HCT116 (cell line): ENCODE results near the gene CASP10. TPM values are rescaled to one million over a fixed set of nuclear protein-coding genes. Genes with fewer than 3 reads are reported as not detected.

Experiments
- ATAC-seq: fragments of 200-7000 bp; cut with Tn5 transposase; 2 replicates; pipeline ENCODE4 v1.9.1; 2020; ENCODE audit warnings: mild to moderate bottlenecking, moderate library complexity
- BruUV-seq: library from RNA; stranded (reverse); fragments of 400-500 nt; replicated peaks from 2 replicates; lab custom pipeline; 2021; lab: Mats Ljungman, UMichigan
- CTCF ChIA-PET: fragments of 300-600 bp; sonication (Branson Sonifier 250); formaldehyde crosslinking; loops from one replicate; lab custom pipeline; 2021; ENCODE audit warnings: antibody characterized with exemption; lab: Charles Lee
- POLR2A ChIA-PET: fragments of 300-600, 350-600 bp; sonication (Branson Sonifier 250); formaldehyde crosslinking; loops from one replicate; lab custom pipeline; 2021; ENCODE audit warnings: antibody characterized with exemption; lab: Charles Lee
- RAD21 ChIA-PET, 2 experiments: fragments of 300-600 bp; sonication (Branson Sonifier 250); formaldehyde crosslinking; loops; one replicate each; lab custom pipeline; 2023; ENCODE audit warnings: low total read pairs in 2 of 2; ENCODE audit not compliant: uncharacterized antibody in 2 of 2, unreplicated experiment in 2 of 2, low non-redundant PET in 1 of 2; lab: Charles Lee
- DNase-seq: peaks from one replicate; pipeline ENCODE4 v3.0.0-alpha.2; 2010; ENCODE audit warnings: low read depth, low spot score
- H2AFZ ChIP-seq: fragments of 200-600 bp; shearing (Covaris generic), sonication (generic); 2 replicates; pipeline ENCODE4 v1.6.1; 2017; ENCODE audit warnings: low read depth, mixed run types, mixed read lengths, antibody characterized with exemption, low read length; ENCODE audit not compliant: poor library complexity, severe bottlenecking
- H3K27ac ChIP-seq: 2 replicates; pipeline ENCODE4 v1.5.1; 2012; ENCODE audit warnings: low read depth, low read length
- H3K27me3 ChIP-seq: fragments of 200-600 bp; sonication (generic); 2 replicates; pipeline ENCODE4 v1.6.1; 2016; ENCODE audit warnings: mixed run types, low read length, mixed read lengths; ENCODE audit not compliant: insufficient read depth
- H3K36me3 ChIP-seq, 2 experiments: fragments of 200-500 bp in 1 of 2; fragments of 200-600 bp in 1 of 2; sonication (Bioruptor generic) in 1 of 2; sonication (generic) in 1 of 2; 2 replicates each; pipeline versions ENCODE4 v1.5.1 to v1.6.1; 2014 to 2016; ENCODE audit warnings: low read length in 2 of 2, inconsistent platforms in 1 of 2, mixed read lengths in 1 of 2, mixed run types in 1 of 2; ENCODE audit not compliant: insufficient read depth in 2 of 2, control insufficient read depth in 1 of 2
- H3K4me1 ChIP-seq, 2 experiments: fragments of 200-600 bp in 1 of 2; sonication (generic) in 1 of 2; 2 replicates each; pipeline versions ENCODE4 v1.5.1 to v1.6.1; 2012 to 2017; ENCODE audit warnings: low read length in 2 of 2, inconsistent platforms in 1 of 2, mild to moderate bottlenecking in 1 of 2, mixed read lengths in 1 of 2, mixed run types in 1 of 2, moderate library complexity in 1 of 2; ENCODE audit not compliant: insufficient read depth in 2 of 2, control insufficient read depth in 1 of 2
- H3K4me2 ChIP-seq: fragments of 200-600 bp; sonication (generic); 2 replicates; pipeline ENCODE4 v1.6.1; 2017; ENCODE audit warnings: mixed run types, low read length, mixed read lengths
- H3K4me3 ChIP-seq, 2 experiments: fragments of 200-600 bp in 1 of 2; sonication (generic) in 1 of 2; replicated peaks in 1 of 2; 2 replicates each; pipeline ENCODE4 v1.5.1; 2011 to 2016; ENCODE audit warnings: low read length in 2 of 2, control low read depth in 1 of 2, low read depth in 1 of 2, mild to moderate bottlenecking in 1 of 2, mixed read lengths in 1 of 2, mixed run types in 1 of 2
- H3K79me2 ChIP-seq: fragments of 200-600 bp; sonication (generic); 2 replicates; pipeline ENCODE4 v1.6.1; 2017; ENCODE audit warnings: mild to moderate bottlenecking, mixed run types, low read length, moderate library complexity, mixed read lengths; ENCODE audit not compliant: insufficient read depth
- H3K9ac ChIP-seq: fragments of 200-600 bp; sonication (generic); 2 replicates; pipeline ENCODE4 v1.6.1; 2016; ENCODE audit warnings: low read length, mixed read lengths
- H3K9me2 ChIP-seq: fragments of 200-600 bp; sonication (generic), shearing (Covaris generic); 2 replicates; pipeline ENCODE4 v1.6.1; 2017; ENCODE audit warnings: mixed run types, mild to moderate bottlenecking, moderate library complexity; ENCODE audit not compliant: insufficient read depth
- H3K9me3 ChIP-seq, 2 experiments: fragments of 200-500 bp in 1 of 2; fragments of 200-600 bp in 1 of 2; sonication (Bioruptor generic) in 1 of 2; sonication (generic) in 1 of 2; 2 replicates each; pipeline ENCODE4 v1.6.1; 2014 to 2017; ENCODE audit warnings: low read length in 2 of 2, mixed read lengths in 2 of 2, inconsistent platforms in 1 of 2, low read depth in 1 of 2, mild to moderate bottlenecking in 1 of 2, mixed run types in 1 of 2, moderate library complexity in 1 of 2; ENCODE audit not compliant: control insufficient read depth in 1 of 2, insufficient read depth in 1 of 2
- H4K20me1 ChIP-seq: fragments of 200-600 bp; sonication (generic), shearing (Covaris generic); 2 replicates; pipeline ENCODE4 v1.6.1; 2017; ENCODE audit warnings: mixed run types, mild to moderate bottlenecking, moderate library complexity; ENCODE audit not compliant: insufficient read depth
- EGR1 ChIP-seq: IDR thresholded peaks from 2 replicates; pipeline ENCODE4 v1.6.1; 2012; ENCODE audit warnings: low read depth
- ELF1 ChIP-seq: IDR thresholded peaks from 2 replicates; pipeline ENCODE4 v1.6.1; 2012; ENCODE audit warnings: low read depth, borderline replicate concordance
- EZH2 ChIP-seq: fragments of 200-600 bp; sonication (generic); IDR thresholded peaks from 2 replicates; pipeline ENCODE4 v1.6.1; 2017; ENCODE audit warnings: antibody characterized with exemption, mixed run types
- FOSL1 ChIP-seq: IDR thresholded peaks from 2 replicates; pipeline ENCODE4 v1.6.1; 2012; ENCODE audit warnings: low read depth
- JUND ChIP-seq: IDR thresholded peaks from 2 replicates; pipeline ENCODE4 v1.6.1; 2012
- POLR2AphosphoS5 ChIP-seq: IDR thresholded peaks from 2 replicates; pipeline ENCODE4 v1.6.1; 2011; ENCODE audit warnings: mild to moderate bottlenecking, low read depth, low read length, moderate library complexity
- SIN3A ChIP-seq: IDR thresholded peaks from 2 replicates; pipeline ENCODE4 v1.6.1; 2012; ENCODE audit warnings: low read depth
- SP1 ChIP-seq: IDR thresholded peaks from 2 replicates; pipeline ENCODE4 v1.6.1; 2012; ENCODE audit warnings: low read depth
- SRF ChIP-seq: IDR thresholded peaks from 2 replicates; pipeline ENCODE4 v1.6.1; 2012; ENCODE audit warnings: low read depth
- TCF7L2 ChIP-seq: IDR thresholded peaks from 2 replicates; pipeline ENCODE4 v1.7.0; 2011; ENCODE audit warnings: borderline replicate concordance, inconsistent platforms; ENCODE audit not compliant: insufficient read depth, insufficient read length; ENCODE audit errors: extremely low read depth
- YY1 ChIP-seq: IDR thresholded peaks from 2 replicates; pipeline ENCODE4 v1.6.1; 2011; ENCODE audit warnings: low read length, low read depth, moderate library complexity, mild to moderate bottlenecking; ENCODE audit not compliant: insufficient replicate concordance; ENCODE audit errors: extremely low read depth
- ZNF274 ChIP-seq: fragments of 200-500 bp; sonication (Bioruptor generic); IDR thresholded peaks from 2 replicates; pipeline ENCODE4 v1.6.1; 2014; ENCODE audit warnings: mild to moderate bottlenecking, low read depth, low read length, inconsistent platforms
- intact Hi-C: fragments of 100-400 bp; cut with micrococcal nuclease; formaldehyde crosslinking; loops from 2 replicates; pipeline ENCODE4 v1.10.0; 2022
- total RNA-seq: library from RNA; stranded (reverse); gene quantifications from one replicate; pipeline ENCODE4 v1.2.1, GENCODE V29; 2021; ENCODE audit not compliant: unreplicated experiment
- TF ChIP-seq, protein P1 (sequence below): IDR thresholded peaks from 2 replicates; pipeline ENCODE4 v1.6.1; 2012
- TF ChIP-seq, protein P2 (sequence below): IDR thresholded peaks from 2 replicates; pipeline ENCODE4 v1.6.1; 2012

The CASP10 gene
- total RNA-seq, 1 experiment from 2014 or later = 2.6 TPM

DNA sequence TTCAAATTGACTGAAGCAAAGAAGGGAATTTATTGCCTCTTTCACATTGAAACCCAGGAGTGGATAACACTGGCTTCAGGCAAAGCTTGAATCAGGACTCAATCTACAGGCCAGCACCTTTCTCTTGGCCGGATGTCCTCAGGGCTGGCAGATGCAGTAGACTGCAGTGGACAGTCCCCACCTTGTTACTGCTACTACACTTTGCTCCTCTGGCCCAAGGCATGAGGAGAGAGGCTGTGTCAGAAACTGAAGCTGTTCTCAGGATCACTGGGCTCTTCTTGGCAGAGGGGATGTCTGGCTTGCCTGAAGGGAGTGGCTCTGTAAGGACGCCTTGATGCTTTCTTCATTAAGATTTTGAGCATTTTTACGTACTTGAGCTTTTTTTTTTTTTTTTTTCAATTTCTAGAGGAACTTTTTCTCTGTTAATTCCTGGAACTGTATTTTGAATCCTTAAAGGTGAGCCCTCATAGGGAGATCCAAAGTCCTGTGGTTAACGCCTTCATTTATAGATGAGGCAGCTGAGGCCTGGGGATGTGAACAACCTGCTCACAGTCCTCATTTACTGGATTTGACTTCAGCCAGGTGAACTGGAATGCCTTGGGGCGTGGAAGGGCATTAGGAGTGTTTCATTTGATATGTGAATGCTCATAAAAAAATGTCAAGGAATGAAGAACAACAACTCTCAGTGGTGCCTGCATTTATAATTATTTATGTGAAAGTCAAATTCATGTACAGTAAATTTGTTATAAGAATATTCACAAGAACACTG is 36.6 kb downstream of the CASP10 start:
- Histone ChIP-seq H3K4me1 (peaks cover 6 to 17% of the 10 kb centered on the region in 2 experiments; a peak in 3 of 4 replicates), H3K9me2 (no peaks in the 10 kb centered on the region), H3K36me3 (no peaks in the 10 kb centered on the region), H3K9me3 (no peaks in the 10 kb centered on the region), H3K4me2 (no peak overlapping the region), H3K9ac (no peak overlapping the region)
- no TSS peak for BruUV-seq
- DNase-seq = no peak
- CTCF ChIA-PET = interaction anchor here (6.1 kb wide), 1 partner anchor 13 kb away, joined by 39 read pairs; no protein-coding TSS in a partner anchor
- ATAC-seq = no peak
- RAD21 ChIA-PET = interaction anchor here in 1 of 2 experiments (0.6 kb wide), 2 partner anchors 69 to 111 kb away, joined by 4 to 5 read pairs; no protein-coding TSS in a partner anchor
- POLR2A ChIA-PET = no interaction called here
- TF ChIP-seq SRF (no peak), EGR1 (no peak), TCF7L2 (no peak), ELF1 (no peak), ZNF274 (no peak), JUND (no peak)
- TF ChIP-seq, all 23 proteins: peak for 0
- intact Hi-C loops = no loop called here
- Histone ChIP-seq H3K27ac (no peak overlapping the region), H3K27me3 (no peaks in the 10 kb centered on the region), H3K79me2 (no peaks in the 10 kb centered on the region), H3K4me3 (no peak overlapping the region), H2AFZ (no peak overlapping the region), H4K20me1 (no peaks in the 10 kb centered on the region)

DNA sequence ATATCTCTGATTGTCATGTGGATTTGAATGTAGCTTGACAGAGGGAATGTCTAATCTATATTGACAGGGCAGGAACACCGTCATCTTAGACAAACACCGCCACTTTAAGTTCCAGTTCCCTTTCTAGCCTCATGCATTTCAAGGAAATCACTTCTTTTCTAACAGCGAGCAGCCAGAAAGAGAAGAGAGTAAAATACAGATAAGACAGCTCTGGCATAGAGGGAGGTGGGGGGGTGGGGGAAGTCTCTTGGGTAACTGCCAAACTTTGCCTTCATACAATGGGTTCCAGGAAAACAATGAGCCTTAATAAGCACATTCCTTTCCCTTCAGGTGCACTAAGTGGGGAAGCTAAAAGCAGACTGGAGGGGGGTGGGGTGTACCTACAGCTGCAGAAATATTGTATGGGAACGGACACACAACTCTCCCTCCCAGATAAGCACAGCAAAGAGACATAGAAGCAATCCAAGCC is 37.2 kb downstream of the CASP10 start:
- intact Hi-C loops = no loop called here
- DNase-seq = no peak
- Histone ChIP-seq H3K27ac (no peak overlapping the region), H3K9me2 (no peaks in the 10 kb centered on the region), H2AFZ (no peak overlapping the region), H3K4me2 (no peak overlapping the region), H3K4me3 (no peak overlapping the region), H3K9me3 (no peaks in the 10 kb centered on the region), H3K9ac (no peak overlapping the region), H3K36me3 (no peaks in the 10 kb centered on the region), H4K20me1 (no peaks in the 10 kb centered on the region), H3K27me3 (no peaks in the 10 kb centered on the region), H3K4me1 (peaks cover 6 to 17% of the 10 kb centered on the region in 2 experiments; a peak in 3 of 4 replicates), H3K79me2 (no peaks in the 10 kb centered on the region)
- ATAC-seq = no peak
- CTCF ChIA-PET = interaction anchor here (6.1 kb wide), 1 partner anchor 12 kb away, joined by 39 read pairs; no protein-coding TSS in a partner anchor
- RAD21 ChIA-PET = interaction anchor here in 1 of 2 experiments (0.6 kb wide), 1 partner anchor 110 kb away, joined by 5 read pairs; no protein-coding TSS in a partner anchor
- POLR2A ChIA-PET = no interaction called here
- no peak for TF ChIP-seq YY1
- TF ChIP-seq SP1 = no peak
- TF ChIP-seq POLR2AphosphoS5 = no peak
- no peak for TF ChIP-seq FOSL1
- TF ChIP-seq JUND = no peak
- TF ChIP-seq, protein P1, sequence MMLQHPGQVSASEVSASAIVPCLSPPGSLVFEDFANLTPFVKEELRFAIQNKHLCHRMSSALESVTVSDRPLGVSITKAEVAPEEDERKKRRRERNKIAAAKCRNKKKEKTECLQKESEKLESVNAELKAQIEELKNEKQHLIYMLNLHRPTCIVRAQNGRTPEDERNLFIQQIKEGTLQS = no peak
- TF ChIP-seq, protein P2, sequence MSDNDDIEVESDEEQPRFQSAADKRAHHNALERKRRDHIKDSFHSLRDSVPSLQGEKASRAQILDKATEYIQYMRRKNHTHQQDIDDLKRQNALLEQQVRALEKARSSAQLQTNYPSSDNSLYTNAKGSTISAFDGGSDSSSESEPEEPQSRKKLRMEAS = no peak
- no peak for TF ChIP-seq EZH2
- no peak for TF ChIP-seq SIN3A
- BruUV-seq = no TSS peak
